HEK293T (cell line): ENCODE data around the gene GHR.

ENCODE experiments used
- FOXA1 ChIP-seq: fragments of 450-650 bp; IDR thresholded peaks from 2 replicates; pipeline ENCODE4 v1.6.1; 2016; ENCODE audit warnings: mild to moderate bottlenecking
- FOXK2 ChIP-seq: fragments of 450-650 bp; IDR thresholded peaks from 2 replicates; pipeline ENCODE4 v1.6.1; 2016; ENCODE audit warnings: mild to moderate bottlenecking
- HDGF ChIP-seq: fragments of 450-650 bp; IDR thresholded peaks from 2 replicates; pipeline ENCODE4 v1.6.1; 2017; ENCODE audit warnings: antibody characterized with exemption, borderline replicate concordance
- L3MBTL2 ChIP-seq: fragments of 450-650 bp; conservative IDR thresholded peaks from 2 replicates; pipeline ENCODE4 v1.6.1; 2016; ENCODE audit warnings: mild to moderate bottlenecking
- NFRKB ChIP-seq: fragments of 450-650 bp; IDR thresholded peaks from 2 replicates; pipeline ENCODE4 v1.6.1; 2016; ENCODE audit warnings: mild to moderate bottlenecking, moderate library complexity
- SP1 ChIP-seq: fragments of 450-650 bp; IDR thresholded peaks from 2 replicates; pipeline ENCODE4 v1.6.1; 2017

GRCh38 chr5:42604171-42604711, 181.0 kb downstream of the GHR start:
- no peak for TF ChIP-seq FOXA1
- TF ChIP-seq SP1 = no peak
- no peak for TF ChIP-seq HDGF
- no peak for TF ChIP-seq L3MBTL2
- TF ChIP-seq NFRKB = no peak
- no peak for TF ChIP-seq FOXK2
